ENCODE data around the gene PLD5.

The PLD5 gene

GRCh38 chr1:242147096-242147976, 377.2 kb downstream of the PLD5 start:
- Histone ChIP-seq H3K14ac (ENCODE audit: low read length) (no peak overlapping the region), H2BK12ac (ENCODE audit: low read length) (no peak overlapping the region), H3K79me2 (ENCODE audit: control insufficient read depth, insufficient read depth, low read length, poor library complexity) (no peaks in the 10 kb centered on the region), H4K91ac (ENCODE audit: low read depth, low read length) (no peak overlapping the region), H3K27me3 (ENCODE audit: insufficient read depth, low read length) (no peaks in the 10 kb centered on the region), H4K8ac (ENCODE audit: low read depth, low read length) (no peak overlapping the region), H3K9ac (ENCODE audit: low read length) (no peak overlapping the region), H2BK5ac (ENCODE audit: low read depth, low read length, poor library complexity) (no peak overlapping the region), H3K27ac (ENCODE audit: low read depth, low read length) (no peak overlapping the region), H3K36me3 (ENCODE audit: control insufficient read depth in 1 of 2, insufficient read depth in 2 of 2, low read length in 2 of 2) (no peaks in the 10 kb centered on the region), H2AK5ac (ENCODE audit: low read length) (no peak overlapping the region), H3K4ac (ENCODE audit: low read depth, low read length) (no peak overlapping the region), H3K4me3 (ENCODE audit: low read depth, low read length) (no peak overlapping the region), H3K4me2 (ENCODE audit: low read length) (no peak overlapping the region), H3K79me1 (ENCODE audit: low read length) (no peaks in the 10 kb centered on the region), H3K18ac (ENCODE audit: low read length) (no peak overlapping the region), H3K23ac (ENCODE audit: low read length) (no peak overlapping the region), H3K4me1 (ENCODE audit: control insufficient read depth in 1 of 2, insufficient read depth in 2 of 2, low read length in 2 of 2) (no peaks in the 10 kb centered on the region), H3K9me3 (ENCODE audit: insufficient read depth, low read depth, low read length) (no peaks in the 10 kb centered on the region), H2BK120ac (ENCODE audit: insufficient read depth, low read length, poor library complexity) (no peak overlapping the region), H2AFZ (ENCODE audit: insufficient read depth, low read length, poor library complexity) (no peak overlapping the region), H4K12ac (ENCODE audit: low read depth, low read length) (no peak overlapping the region)
- no CpG with 5 or more reads among the region's 4 CpGs for WGBS (ENCODE audit: extremely low coverage, insufficient coverage, insufficient read length)
- peak in 1 of 2 donors; percentile 26 for DNase-seq

GRCh38 chr1:242146652-242147051, 377.8 kb downstream of the PLD5 start:
- Histone ChIP-seq H3K4me1 (ENCODE audit: control insufficient read depth in 1 of 2, insufficient read depth in 2 of 2, low read length in 2 of 2) (no peaks in the 10 kb centered on the region), H3K4me2 (ENCODE audit: low read length) (no peak overlapping the region), H3K14ac (ENCODE audit: low read length) (no peak overlapping the region), H4K91ac (ENCODE audit: low read depth, low read length) (no peak overlapping the region), H3K27ac (ENCODE audit: low read depth, low read length) (no peak overlapping the region), H3K4ac (ENCODE audit: low read depth, low read length) (no peak overlapping the region), H4K12ac (ENCODE audit: low read depth, low read length) (no peak overlapping the region), H2AK5ac (ENCODE audit: low read length) (no peak overlapping the region), H3K79me1 (ENCODE audit: low read length) (no peaks in the 10 kb centered on the region), H3K4me3 (ENCODE audit: low read depth, low read length) (no peak overlapping the region), H3K9ac (ENCODE audit: low read length) (no peak overlapping the region), H2BK12ac (ENCODE audit: low read length) (no peak overlapping the region), H3K9me3 (ENCODE audit: insufficient read depth, low read depth, low read length) (no peaks in the 10 kb centered on the region), H3K79me2 (ENCODE audit: control insufficient read depth, insufficient read depth, low read length, poor library complexity) (no peaks in the 10 kb centered on the region), H3K18ac (ENCODE audit: low read length) (no peak overlapping the region), H2BK5ac (ENCODE audit: low read depth, low read length, poor library complexity) (no peak overlapping the region), H3K27me3 (ENCODE audit: insufficient read depth, low read length) (no peaks in the 10 kb centered on the region), H3K36me3 (ENCODE audit: control insufficient read depth in 1 of 2, insufficient read depth in 2 of 2, low read length in 2 of 2) (no peaks in the 10 kb centered on the region), H4K8ac (ENCODE audit: low read depth, low read length) (no peak overlapping the region), H2BK120ac (ENCODE audit: insufficient read depth, low read length, poor library complexity) (no peak overlapping the region), H2AFZ (ENCODE audit: insufficient read depth, low read length, poor library complexity) (no peak overlapping the region), H3K23ac (ENCODE audit: low read length) (no peak overlapping the region)
- no peak for DNase-seq
- WGBS (ENCODE audit: extremely low coverage, insufficient coverage, insufficient read length), result no CpG with 5 or more reads among the region's 3 CpGs

DNA sequence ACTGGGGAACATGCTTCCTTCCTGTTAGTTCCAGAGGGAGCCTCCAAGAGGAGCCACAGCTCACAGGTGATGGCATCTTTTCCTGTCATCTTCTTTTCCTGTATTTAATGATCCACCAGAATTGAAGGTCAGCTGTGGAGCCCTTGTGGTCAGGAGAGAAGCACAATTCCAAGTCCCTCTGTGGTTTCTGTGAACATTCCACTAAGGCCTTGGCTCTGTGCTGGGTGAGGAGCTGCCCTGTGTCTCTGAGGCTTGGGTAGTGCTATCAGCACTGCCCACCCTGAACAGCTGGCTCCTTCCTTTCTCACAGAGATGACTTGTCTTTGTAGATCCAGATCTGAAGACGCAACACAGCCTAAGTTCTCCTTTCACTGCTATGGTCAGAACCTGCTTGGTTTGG, 383.7 kb downstream of the PLD5 start:
- Histone ChIP-seq H3K79me1 (ENCODE audit: low read length) (no peaks in the 10 kb centered on the region), H3K27ac (ENCODE audit: low read depth, low read length) (no peak overlapping the region), H2AK5ac (ENCODE audit: low read length) (no peak overlapping the region), H4K12ac (ENCODE audit: low read depth, low read length) (no peak overlapping the region), H3K18ac (ENCODE audit: low read length) (no peak overlapping the region), H3K79me2 (ENCODE audit: control insufficient read depth, insufficient read depth, low read length, poor library complexity) (no peaks in the 10 kb centered on the region), H3K14ac (ENCODE audit: low read length) (no peak overlapping the region), H3K9ac (ENCODE audit: low read length) (no peak overlapping the region), H3K36me3 (ENCODE audit: control insufficient read depth in 1 of 2, insufficient read depth in 2 of 2, low read length in 2 of 2) (peaks cover 0 to 3% of the 10 kb centered on the region in 2 experiments), H2BK12ac (ENCODE audit: low read length) (no peak overlapping the region), H2BK120ac (ENCODE audit: insufficient read depth, low read length, poor library complexity) (no peak overlapping the region), H3K4me3 (ENCODE audit: low read depth, low read length) (no peak overlapping the region), H3K23ac (ENCODE audit: low read length) (no peak overlapping the region), H3K27me3 (ENCODE audit: insufficient read depth, low read length) (no peaks in the 10 kb centered on the region), H3K9me3 (ENCODE audit: insufficient read depth, low read depth, low read length) (peaks cover 4% of the 10 kb centered on the region), H3K4me2 (ENCODE audit: low read length) (no peak overlapping the region), H3K4ac (ENCODE audit: low read depth, low read length) (no peak overlapping the region), H4K8ac (ENCODE audit: low read depth, low read length) (no peak overlapping the region), H4K91ac (ENCODE audit: low read depth, low read length) (no peak overlapping the region), H2AFZ (ENCODE audit: insufficient read depth, low read length, poor library complexity) (no peak overlapping the region), H2BK5ac (ENCODE audit: low read depth, low read length, poor library complexity) (no peak overlapping the region), H3K4me1 (ENCODE audit: control insufficient read depth in 1 of 2, insufficient read depth in 2 of 2, low read length in 2 of 2) (no peaks in the 10 kb centered on the region)
- no CpG with 5 or more reads among the region's 1 CpG for WGBS (ENCODE audit: extremely low coverage, insufficient coverage, insufficient read length)
- no peak for DNase-seq

GRCh38 chr1:242139986-242140385, 384.5 kb downstream of the PLD5 start:
- Histone ChIP-seq H3K27ac (ENCODE audit: low read depth, low read length) (no peak overlapping the region), H3K4ac (ENCODE audit: low read depth, low read length) (no peak overlapping the region), H2BK12ac (ENCODE audit: low read length) (no peak overlapping the region), H3K4me1 (ENCODE audit: control insufficient read depth in 1 of 2, insufficient read depth in 2 of 2, low read length in 2 of 2) (no peaks in the 10 kb centered on the region), H4K91ac (ENCODE audit: low read depth, low read length) (no peak overlapping the region), H3K4me3 (ENCODE audit: low read depth, low read length) (no peak overlapping the region), H3K79me2 (ENCODE audit: control insufficient read depth, insufficient read depth, low read length, poor library complexity) (no peaks in the 10 kb centered on the region), H4K12ac (ENCODE audit: low read depth, low read length) (no peak overlapping the region), H2AK5ac (ENCODE audit: low read length) (no peak overlapping the region), H3K14ac (ENCODE audit: low read length) (no peak overlapping the region), H2BK120ac (ENCODE audit: insufficient read depth, low read length, poor library complexity) (no peak overlapping the region), H3K23ac (ENCODE audit: low read length) (no peak overlapping the region), H3K18ac (ENCODE audit: low read length) (no peak overlapping the region), H3K9ac (ENCODE audit: low read length) (no peak overlapping the region), H3K27me3 (ENCODE audit: insufficient read depth, low read length) (no peaks in the 10 kb centered on the region), H2AFZ (ENCODE audit: insufficient read depth, low read length, poor library complexity) (no peak overlapping the region), H4K8ac (ENCODE audit: low read depth, low read length) (no peak overlapping the region), H3K9me3 (ENCODE audit: insufficient read depth, low read depth, low read length) (peaks cover 4% of the 10 kb centered on the region), H2BK5ac (ENCODE audit: low read depth, low read length, poor library complexity) (no peak overlapping the region), H3K4me2 (ENCODE audit: low read length) (no peak overlapping the region), H3K79me1 (ENCODE audit: low read length) (no peaks in the 10 kb centered on the region), H3K36me3 (ENCODE audit: control insufficient read depth in 1 of 2, insufficient read depth in 2 of 2, low read length in 2 of 2) (peaks cover 0 to 3% of the 10 kb centered on the region in 2 experiments)
- no peak for DNase-seq
- WGBS (ENCODE audit: extremely low coverage, insufficient coverage, insufficient read length), result no CpG with 5 or more reads among the region's 4 CpGs
